ENCODE results near the gene PIP5K1C.

PIP5K1C gene

GRCh38 chr19:3606690-3607289, 93.5 kb downstream of the PIP5K1C start, which contains the start of gene TBXA2R:
TSS of gene TBXA2R (minus strand) at chr19:3606875. CDS start at chr19:3600634, 6,241 bp downstream.
- H3K27me3 Mint-ChIP-seq = no peaks in the 10 kb centered on the region
- no peak within 1 kb of the TSS for H3K27ac Mint-ChIP-seq
- peaks cover 10% of the 10 kb centered on the region for H3K4me1 Mint-ChIP-seq (ENCODE audit: low read depth)
- peak within 1 kb of the TSS; percentile 63 for H3K4me3 Mint-ChIP-seq
- H3K36me3 Mint-ChIP-seq = no peaks in the 10 kb centered on the region
- H3K9me3 Mint-ChIP-seq (ENCODE audit: low read depth) = no peaks in the 10 kb centered on the region

- Mint-ChIP-seq H3K4me3 (no peak overlapping the region), H3K27ac (no peak overlapping the region), H3K4me1 (ENCODE audit: low read depth) (peaks cover 10% of the 10 kb centered on the region), H3K27me3 (no peaks in the 10 kb centered on the region), H3K9me3 (ENCODE audit: low read depth) (no peaks in the 10 kb centered on the region), H3K36me3 (no peaks in the 10 kb centered on the region)
Measured at GRCh38 chr19:3606174-3606689, 94.0 kb downstream of the PIP5K1C start.

GRCh38 chr19:3605770-3606169, 94.5 kb downstream of the PIP5K1C start:
- Mint-ChIP-seq H3K27ac (no peak overlapping the region), H3K36me3 (no peaks in the 10 kb centered on the region), H3K4me3 (no peak overlapping the region), H3K9me3 (ENCODE audit: low read depth) (no peaks in the 10 kb centered on the region), H3K27me3 (no peaks in the 10 kb centered on the region), H3K4me1 (ENCODE audit: low read depth) (peaks cover 10% of the 10 kb centered on the region)

- Mint-ChIP-seq H3K9me3 (ENCODE audit: low read depth) (no peaks in the 10 kb centered on the region), H3K27ac (no peak overlapping the region), H3K27me3 (no peaks in the 10 kb centered on the region)
Measured at GRCh38 chr19:3605361-3605760, 94.9 kb downstream of the PIP5K1C start.

GRCh38 chr19:3604987-3605343, 95.3 kb downstream of the PIP5K1C start:
- Mint-ChIP-seq H3K4me3 (no peak overlapping the region), H3K36me3 (no peaks in the 10 kb centered on the region), H3K27ac (no peak overlapping the region), H3K27me3 (no peaks in the 10 kb centered on the region), H3K9me3 (ENCODE audit: low read depth) (no peaks in the 10 kb centered on the region), H3K4me1 (ENCODE audit: low read depth) (peaks cover 10% of the 10 kb centered on the region)

More at GRCh38 chr19:3605361-3605760, 94.9 kb downstream of the PIP5K1C start:
- Mint-ChIP-seq H3K4me1 (ENCODE audit: low read depth) (peaks cover 10% of the 10 kb centered on the region), H3K4me3 (no peak overlapping the region), H3K36me3 (no peaks in the 10 kb centered on the region)

GRCh38 chr19:3604227-3604986, 95.9 kb downstream of the PIP5K1C start:
- peaks cover 10% of the 10 kb centered on the region for H3K4me1 Mint-ChIP-seq (ENCODE audit: low read depth)
- H3K4me3 Mint-ChIP-seq = no peak overlapping the region

GRCh38 chr19:3603121-3603811, 97.0 kb downstream of the PIP5K1C start:
- H3K4me1 Mint-ChIP-seq (ENCODE audit: low read depth) = peaks cover 8% of the 10 kb centered on the region
- no peaks in the 10 kb centered on the region for H3K27me3 Mint-ChIP-seq
- no peaks in the 10 kb centered on the region for H3K9me3 Mint-ChIP-seq (ENCODE audit: low read depth)
- H3K36me3 Mint-ChIP-seq = no peaks in the 10 kb centered on the region
- H3K4me3 Mint-ChIP-seq = no peak overlapping the region
- H3K27ac Mint-ChIP-seq = no peak overlapping the region

More at GRCh38 chr19:3604227-3604986, 95.9 kb downstream of the PIP5K1C start:
- Mint-ChIP-seq H3K9me3 (ENCODE audit: low read depth) (no peaks in the 10 kb centered on the region), H3K36me3 (no peaks in the 10 kb centered on the region), H3K27ac (no peak overlapping the region), H3K27me3 (no peaks in the 10 kb centered on the region)

GRCh38 chr19:3601021-3601420, 99.2 kb downstream of the PIP5K1C start:
- no peaks in the 10 kb centered on the region for H3K9me3 Mint-ChIP-seq (ENCODE audit: low read depth)
- no peaks in the 10 kb centered on the region for H3K36me3 Mint-ChIP-seq
- no peak overlapping the region for H3K4me3 Mint-ChIP-seq
- no peak overlapping the region for H3K27ac Mint-ChIP-seq
- no peaks in the 10 kb centered on the region for H3K27me3 Mint-ChIP-seq
- no peaks in the 10 kb centered on the region for H3K4me1 Mint-ChIP-seq (ENCODE audit: low read depth)

GRCh38 chr19:3599776-3600187, 100.5 kb downstream of the PIP5K1C start:
- no peak overlapping the region for H3K4me3 Mint-ChIP-seq
- H3K9me3 Mint-ChIP-seq (ENCODE audit: low read depth) = no peaks in the 10 kb centered on the region
- H3K27me3 Mint-ChIP-seq = no peaks in the 10 kb centered on the region
- H3K27ac Mint-ChIP-seq = no peak overlapping the region
- no peaks in the 10 kb centered on the region for H3K36me3 Mint-ChIP-seq
- no peaks in the 10 kb centered on the region for H3K4me1 Mint-ChIP-seq (ENCODE audit: low read depth)

- no peaks in the 10 kb centered on the region for H3K4me1 Mint-ChIP-seq (ENCODE audit: low read depth)
- peaks cover 2% of the 10 kb centered on the region for H3K36me3 Mint-ChIP-seq
- no peaks in the 10 kb centered on the region for H3K27me3 Mint-ChIP-seq
- H3K4me3 Mint-ChIP-seq = no peak overlapping the region
- no peak overlapping the region for H3K27ac Mint-ChIP-seq
- no peaks in the 10 kb centered on the region for H3K9me3 Mint-ChIP-seq (ENCODE audit: low read depth)
Measured at GRCh38 chr19:3595521-3596061, 104.7 kb downstream of the PIP5K1C start.

GRCh38 chr19:3593156-3593555, 107.1 kb downstream of the PIP5K1C start:
- H3K27me3 Mint-ChIP-seq = no peaks in the 10 kb centered on the region

GRCh38 chr19:3591876-3592613, 108.2 kb downstream of the PIP5K1C start:
- Mint-ChIP-seq H3K27ac (no peak overlapping the region), H3K27me3 (no peaks in the 10 kb centered on the region), H3K36me3 (peaks cover 4% of the 10 kb centered on the region), H3K9me3 (ENCODE audit: low read depth) (no peaks in the 10 kb centered on the region), H3K4me1 (ENCODE audit: low read depth) (peaks cover 3% of the 10 kb centered on the region), H3K4me3 (no peak overlapping the region)

More at GRCh38 chr19:3593156-3593555, 107.1 kb downstream of the PIP5K1C start:
- Mint-ChIP-seq H3K9me3 (ENCODE audit: low read depth) (no peaks in the 10 kb centered on the region), H3K4me3 (no peak overlapping the region), H3K4me1 (ENCODE audit: low read depth) (peaks cover 3% of the 10 kb centered on the region), H3K27ac (no peak overlapping the region), H3K36me3 (peaks cover 4% of the 10 kb centered on the region)

- H3K36me3 Mint-ChIP-seq = peaks cover 4% of the 10 kb centered on the region
- no peak overlapping the region for H3K27ac Mint-ChIP-seq
- H3K4me1 Mint-ChIP-seq (ENCODE audit: low read depth) = peaks cover 3% of the 10 kb centered on the region
- no peaks in the 10 kb centered on the region for H3K9me3 Mint-ChIP-seq (ENCODE audit: low read depth)
- H3K4me3 Mint-ChIP-seq = no peak overlapping the region
- H3K27me3 Mint-ChIP-seq = no peaks in the 10 kb centered on the region
Measured at GRCh38 chr19:3590991-3591659, 109.1 kb downstream of the PIP5K1C start.

GRCh38 chr19:3589949-3590348, 110.3 kb downstream of the PIP5K1C start:
- no peak overlapping the region for H3K27ac Mint-ChIP-seq
- peaks cover 3% of the 10 kb centered on the region for H3K4me1 Mint-ChIP-seq (ENCODE audit: low read depth)
- no peaks in the 10 kb centered on the region for H3K9me3 Mint-ChIP-seq (ENCODE audit: low read depth)
- peaks cover 4% of the 10 kb centered on the region for H3K36me3 Mint-ChIP-seq
- no peak overlapping the region for H3K4me3 Mint-ChIP-seq
- H3K27me3 Mint-ChIP-seq = no peaks in the 10 kb centered on the region
